K562 (cell line): ENCODE measurements around the gene ARV1. TPM values are rescaled to one million over a fixed set of nuclear protein-coding genes. Genes with fewer than 3 reads are reported as not detected.

Experiments
- CREM ChIP-seq: IDR thresholded peaks from 2 replicates; pipeline ENCODE4 v1.6.1; 2014; ENCODE audit warnings: antibody characterized with exemption, low read depth
- ELK3 ChIP-seq: fragments of 450-650 bp; formaldehyde crosslinking; IDR thresholded peaks from 2 replicates; pipeline ENCODE4 v1.4.0; 2020; ENCODE audit warnings: mild to moderate bottlenecking
- GTF2E2 ChIP-seq: fragments of 200-800 bp; sonication (Bioruptor generic); IDR thresholded peaks from 2 replicates; pipeline ENCODE4 v1.6.1; 2016; ENCODE audit warnings: missing genetic modification characterization, missing compliant biosample characterization
- HDAC1 ChIP-seq, 2 experiments: fragments of 450-650 bp; IDR thresholded peaks; 2 replicates each; pipeline ENCODE4 v1.6.1; 2016 to 2017; ENCODE audit warnings: inconsistent platforms in 1 of 2, mild to moderate bottlenecking in 1 of 2, moderate library complexity in 1 of 2
- HIVEP1 ChIP-seq: fragments of 250-450 bp; sonication (Bioruptor Pico); IDR thresholded peaks from 2 replicates; pipeline ENCODE4 v1.4.0; 2020; ENCODE audit warnings: mild to moderate bottlenecking
- HMBOX1 ChIP-seq: sonication (generic); IDR thresholded peaks from 2 replicates; pipeline ENCODE4 v1.6.1; 2016
- HOXB6 ChIP-seq: fragments of 250-450 bp; sonication (Bioruptor Pico); IDR thresholded peaks from 2 replicates; pipeline ENCODE4 v1.5.1; 2022; ENCODE audit warnings: mild to moderate bottlenecking, borderline replicate concordance
- KLF13 ChIP-seq: fragments of 450-650 bp; IDR thresholded peaks from 2 replicates; pipeline ENCODE4 v1.6.1; 2016; ENCODE audit warnings: missing genetic modification characterization, low read depth, mild to moderate bottlenecking, missing compliant biosample characterization, moderate library complexity, borderline replicate concordance
- PHF21A ChIP-seq: fragments of 450-650 bp; IDR thresholded peaks from 2 replicates; pipeline ENCODE4 v1.6.1; 2017; ENCODE audit warnings: low read depth, borderline replicate concordance
- POLR2B ChIP-seq: fragments of 450-650 bp; IDR thresholded peaks from 2 replicates; pipeline ENCODE4 v1.6.1; 2018; ENCODE audit warnings: low read depth; ENCODE audit not compliant: partially characterized antibody
- PTTG1 ChIP-seq: fragments of 450-650 bp; IDR thresholded peaks from 2 replicates; pipeline ENCODE4 v1.6.1; 2016; ENCODE audit warnings: low read depth, mild to moderate bottlenecking, missing genetic modification characterization, missing compliant biosample characterization
- PURB ChIP-seq: sonication (generic); formaldehyde crosslinking; IDR thresholded peaks from 2 replicates; pipeline ENCODE4 v1.9.0; 2021; ENCODE audit warnings: low read depth, mild to moderate bottlenecking, missing genetic modification reagents
- SAFB2 ChIP-seq: fragments of 200-400 bp; formaldehyde crosslinking; IDR thresholded peaks from 2 replicates; pipeline ENCODE4 v1.6.1; 2018; ENCODE audit warnings: borderline replicate concordance, low read length, low read depth, moderate library complexity; ENCODE audit not compliant: severe bottlenecking
- SIX5 ChIP-seq, 2 experiments: IDR thresholded peaks; 2 replicates each; pipeline ENCODE4 v1.6.1; 2011; ENCODE audit warnings: low read length in 2 of 2, borderline replicate concordance in 1 of 2, low read depth in 1 of 2, mild to moderate bottlenecking in 1 of 2, moderate library complexity in 1 of 2; ENCODE audit not compliant: insufficient read depth in 1 of 2
- ZBTB33 ChIP-seq: sonication (generic); formaldehyde crosslinking; IDR thresholded peaks from 2 replicates; pipeline ENCODE4 v1.8.1; 2023; ENCODE audit warnings: mild to moderate bottlenecking, missing genetic modification reagents
- ZKSCAN1 ChIP-seq: fragments of 150-350 bp; IDR thresholded peaks from 2 replicates; pipeline ENCODE4 v1.6.1; 2016; ENCODE audit warnings: low read depth, low read length
- ZMIZ1 ChIP-seq, 2 experiments: fragments of 150-350 bp in 1 of 2; IDR thresholded peaks; 2 replicates each; pipeline ENCODE4 v1.6.1; 2012 to 2016; ENCODE audit warnings: low read depth in 2 of 2, low read length in 2 of 2, mild to moderate bottlenecking in 1 of 2, moderate library complexity in 1 of 2
- ZNF140 ChIP-seq: fragments of 250-450 bp; sonication (Bioruptor Pico); IDR thresholded peaks from 2 replicates; pipeline ENCODE4 v1.8.0; 2021; ENCODE audit warnings: moderate library complexity, mild to moderate bottlenecking, inconsistent platforms
- polyA plus RNA-seq, 8 experiments: library from polyadenylated mRNA; depleted of rRNA in 4 of 8; stranded (reverse) in 5 of 8; unstranded in 3 of 8; fragments of >200 nt; fragmentation: Nextera tagmentation in 2 of 8; fragmentation: Illumina TruSeq in 1 of 8; extraction: Ambion mirVana in 2 of 8; extraction: Trizol in 1 of 8; gene quantifications; 2 replicates each; pipeline versions ENCODE4 v1.2.1 to v1.2.3, GENCODE V29; 2011 to 2014; ENCODE audit warnings: inconsistent platforms in 1 of 8, missing spikeins in 1 of 8
- total RNA-seq, 7 experiments: library from RNA; depleted of rRNA in 6 of 7; stranded (reverse); fragments of >200 nt in 6 of 7; fragmentation: Illumina TruSeq in 2 of 7; extraction: Trizol in 2 of 7; gene quantifications; 2 replicates each; pipeline versions ENCODE4 v1.2.1 to v1.2.3, GENCODE V29; 2011 to 2021; ENCODE audit warnings: low replicate concordance in 1 of 7

The ARV1 gene
- total and polyA plus RNA-seq, 9 of the 15 experiments (the other 6 are each of a cell fraction or from before 2014, with no cell fraction given), result 54.8 to 139 (median 74.0) TPM

GRCh38 chr1:231040019-231040799 is 61.3 kb downstream of the ARV1 start, which contains the start of gene FAM89A (continued):
- peak in 1 of 2 experiments; percentile 64; a peak in 2 of 4 replicates for TF ChIP-seq HDAC1 (IDR thresholded peaks at IDR 0.05)
- TF ChIP-seq HOXB6 (CRISPR knock-in tag), result no peak
- no peak for TF ChIP-seq SIX5 (IDR thresholded peaks at IDR 0.05; ENCODE audit: borderline replicate concordance in 1 of 2, insufficient read depth in 1 of 2, low read depth in 1 of 2, low read length in 2 of 2)
- TF ChIP-seq ZMIZ1 (IDR thresholded peaks at IDR 0.05; ENCODE audit: low read depth in 2 of 2, low read length in 2 of 2), result no peak
- TF ChIP-seq SAFB2, result no peak
- TF ChIP-seq PURB (CRISPR knock-in tag), result no peak
- peak; percentile 63; the same call in 1 of the 2 replicates for TF ChIP-seq GTF2E2 (tag)
- TF ChIP-seq ZNF140, result no peak
- TF ChIP-seq PTTG1, result no peak
- no peak for TF ChIP-seq ZBTB33 (CRISPR knock-in tag)
- no peak for TF ChIP-seq PHF21A
- TF ChIP-seq KLF13, result 0 out of 2 replicates have a peak, but pooled peaks have one; percentile 39
- no peak for TF ChIP-seq HIVEP1 (CRISPR knock-in tag)
- peak; percentile 87 for TF ChIP-seq POLR2B
- no peak for TF ChIP-seq HMBOX1
- no peak for TF ChIP-seq ELK3 (CRISPR knock-in tag)
- no peak for TF ChIP-seq ZKSCAN1
- 0 out of 2 replicates have a peak, but pooled peaks have one; percentile 10 for TF ChIP-seq CREM
